Glutamatergic neuron (in vitro differentiated cells): Measurements from ENCODE around the gene GLA. TPM values are rescaled to one million over a fixed set of nuclear protein-coding genes. Genes with fewer than 3 reads are reported as not detected.
A peak's percentile ranks its signal among the peaks of the same experiment; 100 is the strongest.

Experiments used
- DNase-seq: peaks from one replicate; pipeline ENCODE4 v3.0.0; 2022
- H3K27ac Mint-ChIP-seq: one replicate; pipeline ENCODE4 v1.8.0; 2020; ENCODE audit warnings: mild to moderate bottlenecking, mixed read lengths, inconsistent platforms; ENCODE audit not compliant: unreplicated experiment
- H3K27me3 Mint-ChIP-seq: one replicate; pipeline ENCODE4 v1.8.0; 2020; ENCODE audit warnings: mild to moderate bottlenecking, moderate library complexity, mixed read lengths, inconsistent platforms; ENCODE audit not compliant: unreplicated experiment
- H3K36me3 Mint-ChIP-seq: one replicate; pipeline ENCODE4 v1.8.0; 2020; ENCODE audit warnings: mild to moderate bottlenecking, mixed read lengths, inconsistent platforms; ENCODE audit not compliant: unreplicated experiment
- H3K4me1 Mint-ChIP-seq: one replicate; pipeline ENCODE4 v1.8.0; 2020; ENCODE audit warnings: mild to moderate bottlenecking, low read depth, mixed read lengths, inconsistent platforms; ENCODE audit not compliant: unreplicated experiment
- H3K4me3 Mint-ChIP-seq: one replicate; pipeline ENCODE4 v1.8.0; 2020; ENCODE audit warnings: mild to moderate bottlenecking, mixed read lengths, inconsistent platforms; ENCODE audit not compliant: unreplicated experiment
- H3K9me3 Mint-ChIP-seq: one replicate; pipeline ENCODE4 v1.8.0; 2020; ENCODE audit warnings: mild to moderate bottlenecking, moderate library complexity, mixed read lengths, inconsistent platforms; ENCODE audit not compliant: unreplicated experiment
- long read RNA-seq: library from polyadenylated mRNA; unstranded; transcript quantifications from one replicate; pipeline ENCODE4 v2.0.0, GENCODE V29; 2020; ENCODE audit not compliant: unreplicated experiment
- total RNA-seq: library from RNA; stranded (reverse); fragmentation: NEBNext Ultra II Directional; extraction: Animal tissue kit (Norgen Biotek cat#: 25700); gene quantifications from one replicate; pipeline ENCODE4 v1.2.1, GENCODE V29; 2021; ENCODE audit not compliant: unreplicated experiment
- TF ChIP-seq, protein P1 (sequence below): fragments of 200-600 bp; sonication (generic); IDR thresholded peaks from one replicate; pipeline ENCODE4 v1.5.0; 2021; ENCODE audit not compliant: partially characterized antibody, unreplicated experiment

Gene GLA
- total RNA-seq = 29.4 TPM
- long read RNA-seq, transcript GLA-201 (7 exons, 1,318 nt) = major isoform, 12 of 20 reads
- long read RNA-seq, partial matches to known transcripts = 0 of 20 reads
- long read RNA-seq, other reads (novel, unspliced or antisense) = 6 of 20 reads

GRCh38 chrX:101407748-101408531 lies at the start of gene GLA, which contains the start of gene HNRNPH2:
Gene GLA, minus strand, starts transcription at chrX:101407925. Its CDS starts 22 bp downstream, at chrX:101407903.
Gene HNRNPH2, plus strand, starts transcription at chrX:101408222. Its CDS starts 3,767 bp downstream, at chrX:101411989.
- H3K27me3 Mint-ChIP-seq = peaks cover 7% of the 10 kb centered on the region
- H3K4me1 Mint-ChIP-seq = peaks cover 7% of the 10 kb centered on the region
- peak within 1 kb of the TSS; percentile 95 for H3K4me3 Mint-ChIP-seq
- peak within 1 kb of the TSS; percentile 98 for H3K27ac Mint-ChIP-seq
- peak; percentile 80 for DNase-seq
- peaks cover 7% of the 10 kb centered on the region for H3K9me3 Mint-ChIP-seq
- no peaks in the 10 kb centered on the region for H3K36me3 Mint-ChIP-seq
- TF ChIP-seq, protein P1, sequence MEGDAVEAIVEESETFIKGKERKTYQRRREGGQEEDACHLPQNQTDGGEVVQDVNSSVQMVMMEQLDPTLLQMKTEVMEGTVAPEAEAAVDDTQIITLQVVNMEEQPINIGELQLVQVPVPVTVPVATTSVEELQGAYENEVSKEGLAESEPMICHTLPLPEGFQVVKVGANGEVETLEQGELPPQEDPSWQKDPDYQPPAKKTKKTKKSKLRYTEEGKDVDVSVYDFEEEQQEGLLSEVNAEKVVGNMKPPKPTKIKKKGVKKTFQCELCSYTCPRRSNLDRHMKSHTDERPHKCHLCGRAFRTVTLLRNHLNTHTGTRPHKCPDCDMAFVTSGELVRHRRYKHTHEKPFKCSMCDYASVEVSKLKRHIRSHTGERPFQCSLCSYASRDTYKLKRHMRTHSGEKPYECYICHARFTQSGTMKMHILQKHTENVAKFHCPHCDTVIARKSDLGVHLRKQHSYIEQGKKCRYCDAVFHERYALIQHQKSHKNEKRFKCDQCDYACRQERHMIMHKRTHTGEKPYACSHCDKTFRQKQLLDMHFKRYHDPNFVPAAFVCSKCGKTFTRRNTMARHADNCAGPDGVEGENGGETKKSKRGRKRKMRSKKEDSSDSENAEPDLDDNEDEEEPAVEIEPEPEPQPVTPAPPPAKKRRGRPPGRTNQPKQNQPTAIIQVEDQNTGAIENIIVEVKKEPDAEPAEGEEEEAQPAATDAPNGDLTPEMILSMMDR = no peak

GRCh38 chrX:101452056-101452455 lies 44.3 kb upstream of the GLA start:
- H3K9me3 Mint-ChIP-seq = peaks cover 6% of the 10 kb centered on the region
- H3K4me3 Mint-ChIP-seq = no peak overlapping the region

GRCh38 chrX:101450961-101451360 lies 43.2 kb upstream of the GLA start:
- DNase-seq = no peak
- H3K4me1 Mint-ChIP-seq = no peaks in the 10 kb centered on the region
- H3K4me3 Mint-ChIP-seq = no peak overlapping the region
- H3K27me3 Mint-ChIP-seq = no peaks in the 10 kb centered on the region
- TF ChIP-seq, protein P1 = no peak
- peaks cover 6% of the 10 kb centered on the region for H3K9me3 Mint-ChIP-seq
- H3K36me3 Mint-ChIP-seq = peaks cover 6% of the 10 kb centered on the region
- H3K27ac Mint-ChIP-seq = no peak overlapping the region

More at GRCh38 chrX:101452056-101452455, 44.3 kb upstream of the GLA start:
- TF ChIP-seq, protein P1 = no peak
- Mint-ChIP-seq H3K27ac (no peak overlapping the region), H3K27me3 (no peaks in the 10 kb centered on the region), H3K36me3 (peaks cover 6% of the 10 kb centered on the region), H3K4me1 (no peaks in the 10 kb centered on the region)
- DNase-seq = no peak

DNA sequence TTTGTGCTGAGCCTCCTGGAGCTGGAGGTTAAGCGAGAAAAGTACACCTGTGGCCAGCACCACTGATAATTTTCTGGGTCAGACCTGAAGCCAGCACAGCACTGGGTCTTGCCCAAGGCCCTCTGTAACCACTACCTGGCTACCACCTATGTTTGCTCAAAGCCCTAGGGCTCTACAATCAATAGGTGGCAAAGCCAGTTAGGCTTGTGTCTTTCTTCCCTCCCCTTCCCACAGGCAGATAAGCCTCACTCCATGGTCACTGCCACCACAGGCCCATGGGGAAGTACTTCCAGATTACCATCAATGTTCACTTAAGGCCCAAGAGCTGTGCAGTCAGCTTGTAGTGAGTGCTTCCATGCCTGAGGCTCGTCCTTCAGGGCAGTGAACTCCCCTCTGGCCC lies 42.4 kb upstream of the GLA start:
- peaks cover 6% of the 10 kb centered on the region for H3K9me3 Mint-ChIP-seq
- no peaks in the 10 kb centered on the region for H3K4me1 Mint-ChIP-seq
- H3K27ac Mint-ChIP-seq = no peak overlapping the region
- H3K27me3 Mint-ChIP-seq = no peaks in the 10 kb centered on the region
- DNase-seq = no peak
- TF ChIP-seq, protein P1 = no peak
- H3K4me3 Mint-ChIP-seq = no peak overlapping the region
- H3K36me3 Mint-ChIP-seq = peaks cover 6% of the 10 kb centered on the region

GRCh38 chrX:101449279-101449678 lies 41.6 kb upstream of the GLA start:
- peaks cover 6% of the 10 kb centered on the region for H3K36me3 Mint-ChIP-seq
- peaks cover 6% of the 10 kb centered on the region for H3K9me3 Mint-ChIP-seq
- H3K27me3 Mint-ChIP-seq = no peaks in the 10 kb centered on the region
- TF ChIP-seq, protein P1 = no peak
- H3K4me3 Mint-ChIP-seq = no peak overlapping the region
- no peaks in the 10 kb centered on the region for H3K4me1 Mint-ChIP-seq
- H3K27ac Mint-ChIP-seq = no peak overlapping the region
- DNase-seq = no peak
